Measurements from ENCODE around the gene TTC12. TPM values are rescaled to one million over a fixed set of nuclear protein-coding genes. Genes with fewer than 3 reads are reported as not detected.

TTC12 gene
- total RNA-seq, 2 donors from 2014 or later = 21.6 TPM

DNA sequence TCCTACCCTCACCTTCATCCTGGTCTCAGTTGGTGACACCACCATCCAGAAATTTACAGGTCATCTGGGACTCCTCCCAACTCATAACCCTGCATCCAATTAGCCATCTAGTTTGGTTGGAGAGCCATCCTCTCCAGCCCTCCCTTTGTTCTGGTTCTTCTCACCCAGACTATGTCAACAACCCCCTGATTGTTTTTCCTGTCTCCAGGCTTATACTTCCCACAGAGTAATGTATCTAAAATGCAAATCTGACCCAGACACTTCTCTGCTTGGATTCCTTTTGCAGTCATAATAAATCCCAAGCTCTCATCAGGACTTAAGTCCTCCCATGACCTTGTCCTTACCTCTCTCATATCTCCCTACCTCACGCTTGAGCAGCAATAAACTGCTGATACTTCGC lies 3.0 kb downstream of the TTC12 start:
- Histone ChIP-seq H3K9me3 (no peaks in the 10 kb centered on the region), H3K27ac (no peak overlapping the region), H3K4me1 (replicated peaks) (peaks cover 4% of the 10 kb centered on the region), H3K4me3 (no peak overlapping the region), H3K27me3 (replicated peaks; ENCODE audit: insufficient read depth) (no peaks in the 10 kb centered on the region), H3K36me3 (no peaks in the 10 kb centered on the region)
- 84% methylated on average over 2 of the region's 2 CpGs for WGBS
- TF ChIP-seq POLR2AphosphoS5 (IDR thresholded peaks at IDR 0.05) (no peak), POLR2A (IDR thresholded peaks at IDR 0.05) (no peak)
- TF ChIP-seq, protein P1, sequence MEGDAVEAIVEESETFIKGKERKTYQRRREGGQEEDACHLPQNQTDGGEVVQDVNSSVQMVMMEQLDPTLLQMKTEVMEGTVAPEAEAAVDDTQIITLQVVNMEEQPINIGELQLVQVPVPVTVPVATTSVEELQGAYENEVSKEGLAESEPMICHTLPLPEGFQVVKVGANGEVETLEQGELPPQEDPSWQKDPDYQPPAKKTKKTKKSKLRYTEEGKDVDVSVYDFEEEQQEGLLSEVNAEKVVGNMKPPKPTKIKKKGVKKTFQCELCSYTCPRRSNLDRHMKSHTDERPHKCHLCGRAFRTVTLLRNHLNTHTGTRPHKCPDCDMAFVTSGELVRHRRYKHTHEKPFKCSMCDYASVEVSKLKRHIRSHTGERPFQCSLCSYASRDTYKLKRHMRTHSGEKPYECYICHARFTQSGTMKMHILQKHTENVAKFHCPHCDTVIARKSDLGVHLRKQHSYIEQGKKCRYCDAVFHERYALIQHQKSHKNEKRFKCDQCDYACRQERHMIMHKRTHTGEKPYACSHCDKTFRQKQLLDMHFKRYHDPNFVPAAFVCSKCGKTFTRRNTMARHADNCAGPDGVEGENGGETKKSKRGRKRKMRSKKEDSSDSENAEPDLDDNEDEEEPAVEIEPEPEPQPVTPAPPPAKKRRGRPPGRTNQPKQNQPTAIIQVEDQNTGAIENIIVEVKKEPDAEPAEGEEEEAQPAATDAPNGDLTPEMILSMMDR (IDR thresholded peaks at IDR 0.05) = no peak
- no peak for DNase-seq (ENCODE audit: low spot score)
- intact Hi-C loops (cut with DNase I) = no loop called here

DNA sequence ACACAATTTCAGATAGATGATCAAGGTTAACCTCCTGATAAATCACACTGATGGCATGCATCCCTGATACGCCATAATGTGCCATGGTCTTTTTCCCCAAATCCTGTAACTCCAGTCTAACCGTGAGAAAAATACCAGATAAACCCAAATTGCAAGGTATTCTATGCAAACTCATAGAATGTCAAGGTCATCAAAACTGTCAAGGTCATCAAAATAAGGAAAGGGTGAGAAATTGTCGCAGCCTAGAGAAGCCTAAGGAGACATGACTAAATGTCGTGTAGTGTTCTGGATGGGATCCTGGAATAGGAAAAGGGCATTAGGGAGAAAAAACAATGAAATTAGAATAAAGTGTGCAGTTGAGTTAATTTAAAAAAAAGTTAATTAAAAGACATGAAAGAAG lies 4.7 kb downstream of the TTC12 start:
- no peak overlapping the region for H3K4me3 ChIP-seq
- no peaks in the 10 kb centered on the region for H3K9me3 ChIP-seq
- H3K27me3 ChIP-seq (replicated peaks; ENCODE audit: insufficient read depth) = no peaks in the 10 kb centered on the region
- DNase-seq (ENCODE audit: low spot score) = no peak
- no peak overlapping the region for H3K27ac ChIP-seq
- no peaks in the 10 kb centered on the region for H3K36me3 ChIP-seq
- 92% methylated on average over 4 of the region's 4 CpGs for WGBS
- intact Hi-C loops (cut with DNase I) = no loop called here
- H3K4me1 ChIP-seq (replicated peaks) = peaks cover 4% of the 10 kb centered on the region
- TF ChIP-seq POLR2AphosphoS5 (IDR thresholded peaks at IDR 0.05) (no peak), POLR2A (IDR thresholded peaks at IDR 0.05) (no peak)
- TF ChIP-seq, protein P1 (IDR thresholded peaks at IDR 0.05) = no peak

DNA sequence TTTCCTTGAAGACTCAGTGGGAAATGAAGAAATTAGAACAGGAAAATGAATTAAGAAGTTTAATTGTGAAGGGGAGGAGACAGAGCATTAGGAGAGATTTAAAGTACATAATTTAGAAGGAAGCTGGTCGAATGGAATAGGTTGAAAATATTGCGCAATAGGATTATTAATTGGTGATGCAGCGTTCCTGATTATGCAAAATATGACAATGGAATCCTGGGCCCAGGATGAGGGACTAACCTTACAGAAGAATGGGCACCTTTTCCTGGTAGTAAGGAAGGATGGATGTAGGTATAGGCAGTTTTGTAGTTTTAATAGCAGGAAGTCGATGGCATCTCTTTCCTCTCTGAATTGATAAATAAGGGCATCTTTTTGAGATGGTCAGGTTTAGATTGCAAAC lies 7.8 kb downstream of the TTC12 start:
- H3K4me1 ChIP-seq (replicated peaks) = no peaks in the 10 kb centered on the region
- intact Hi-C loops (cut with DNase I) = no loop called here
- 77% methylated on average over 3 of the region's 4 CpGs for WGBS
- no peaks in the 10 kb centered on the region for H3K36me3 ChIP-seq
- H3K4me3 ChIP-seq = no peak overlapping the region
- no peak for DNase-seq (ENCODE audit: low spot score)
- H3K27ac ChIP-seq = no peak overlapping the region
- no peaks in the 10 kb centered on the region for H3K27me3 ChIP-seq (replicated peaks; ENCODE audit: insufficient read depth)
- TF ChIP-seq, protein P1 (IDR thresholded peaks at IDR 0.05) = no peak
- TF ChIP-seq POLR2AphosphoS5 (IDR thresholded peaks at IDR 0.05) = no peak
- TF ChIP-seq POLR2A (IDR thresholded peaks at IDR 0.05) = no peak
- no peaks in the 10 kb centered on the region for H3K9me3 ChIP-seq

DNA sequence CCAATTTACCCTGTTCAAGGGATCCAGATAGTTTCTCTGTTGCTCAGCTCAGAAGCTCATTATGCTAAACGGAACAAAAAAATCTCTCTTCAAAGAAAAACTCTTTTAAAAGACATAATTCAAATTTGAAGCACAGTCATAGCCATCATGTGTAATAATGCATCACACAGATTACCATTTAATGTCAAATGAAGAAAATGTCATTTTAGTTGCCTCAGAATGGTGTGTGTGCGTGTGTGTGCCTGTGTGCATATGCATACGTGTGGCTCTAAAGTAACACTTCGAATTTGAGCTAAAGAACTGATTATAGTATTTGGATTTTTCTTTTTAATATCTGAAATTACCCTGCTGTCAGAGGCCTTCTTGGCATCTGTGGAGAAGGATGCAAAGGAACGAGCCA lies 9.9 kb downstream of the TTC12 start:
- DNase-seq (ENCODE audit: low spot score) = no peak
- Histone ChIP-seq H3K4me1 (replicated peaks) (no peaks in the 10 kb centered on the region), H3K27me3 (replicated peaks; ENCODE audit: insufficient read depth) (no peaks in the 10 kb centered on the region), H3K27ac (no peak overlapping the region), H3K4me3 (no peak overlapping the region), H3K36me3 (no peaks in the 10 kb centered on the region), H3K9me3 (no peaks in the 10 kb centered on the region)
- 96% methylated on average over 5 of the region's 5 CpGs for WGBS
- intact Hi-C loops (cut with DNase I) = no loop called here
- TF ChIP-seq, protein P1 (IDR thresholded peaks at IDR 0.05) = no peak
- no peak for TF ChIP-seq POLR2AphosphoS5 (IDR thresholded peaks at IDR 0.05)
- TF ChIP-seq POLR2A (IDR thresholded peaks at IDR 0.05) = no peak

DNA sequence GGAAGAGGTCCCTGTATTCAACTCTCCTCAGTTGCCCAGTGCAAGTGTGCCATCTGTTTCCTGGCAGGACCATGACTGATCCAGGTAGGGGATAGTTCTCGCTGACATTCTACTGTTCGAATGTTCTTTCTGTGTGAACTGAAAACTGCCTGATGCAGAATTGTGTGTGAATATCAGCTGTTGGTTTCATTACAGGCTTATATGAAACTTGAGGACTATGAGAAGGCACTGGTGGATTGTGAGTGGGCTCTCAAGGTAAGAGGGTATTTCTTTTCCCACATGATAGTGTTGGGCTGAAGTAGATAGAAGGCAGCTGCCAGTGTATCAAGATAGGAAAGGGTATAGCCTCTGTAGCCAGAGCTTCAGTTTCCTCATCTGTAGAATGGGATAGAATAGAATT lies 15.3 kb downstream of the TTC12 start:
- H3K36me3 ChIP-seq = peaks cover 0 to under 1% of the 10 kb centered on the region in 2 donors
- 97% methylated on average over 2 of the region's 2 CpGs for WGBS
- H3K27ac ChIP-seq = no peak overlapping the region
- TF ChIP-seq POLR2AphosphoS5 (IDR thresholded peaks at IDR 0.05) (no peak), POLR2A (IDR thresholded peaks at IDR 0.05) (no peak)
- TF ChIP-seq, protein P1 (IDR thresholded peaks at IDR 0.05) = no peak
- no peaks in the 10 kb centered on the region for H3K4me1 ChIP-seq (replicated peaks)
- DNase-seq (ENCODE audit: low spot score) = no peak
- H3K9me3 ChIP-seq = no peaks in the 10 kb centered on the region
- H3K27me3 ChIP-seq (replicated peaks; ENCODE audit: insufficient read depth) = no peaks in the 10 kb centered on the region
- no peak overlapping the region for H3K4me3 ChIP-seq
- intact Hi-C loops (cut with DNase I) = no loop called here

Measured in prostate gland (tissue), 2 donors.